ENCODE data around the gene RECQL. TPM values are rescaled to one million over a fixed set of nuclear protein-coding genes. Genes with fewer than 3 reads are reported as not detected.

The RECQL gene, protein sequence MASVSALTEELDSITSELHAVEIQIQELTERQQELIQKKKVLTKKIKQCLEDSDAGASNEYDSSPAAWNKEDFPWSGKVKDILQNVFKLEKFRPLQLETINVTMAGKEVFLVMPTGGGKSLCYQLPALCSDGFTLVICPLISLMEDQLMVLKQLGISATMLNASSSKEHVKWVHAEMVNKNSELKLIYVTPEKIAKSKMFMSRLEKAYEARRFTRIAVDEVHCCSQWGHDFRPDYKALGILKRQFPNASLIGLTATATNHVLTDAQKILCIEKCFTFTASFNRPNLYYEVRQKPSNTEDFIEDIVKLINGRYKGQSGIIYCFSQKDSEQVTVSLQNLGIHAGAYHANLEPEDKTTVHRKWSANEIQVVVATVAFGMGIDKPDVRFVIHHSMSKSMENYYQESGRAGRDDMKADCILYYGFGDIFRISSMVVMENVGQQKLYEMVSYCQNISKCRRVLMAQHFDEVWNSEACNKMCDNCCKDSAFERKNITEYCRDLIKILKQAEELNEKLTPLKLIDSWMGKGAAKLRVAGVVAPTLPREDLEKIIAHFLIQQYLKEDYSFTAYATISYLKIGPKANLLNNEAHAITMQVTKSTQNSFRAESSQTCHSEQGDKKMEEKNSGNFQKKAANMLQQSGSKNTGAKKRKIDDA
- total RNA-seq: 10 to 100 TPM; 17.8 to 20.0 TPM

DNA sequence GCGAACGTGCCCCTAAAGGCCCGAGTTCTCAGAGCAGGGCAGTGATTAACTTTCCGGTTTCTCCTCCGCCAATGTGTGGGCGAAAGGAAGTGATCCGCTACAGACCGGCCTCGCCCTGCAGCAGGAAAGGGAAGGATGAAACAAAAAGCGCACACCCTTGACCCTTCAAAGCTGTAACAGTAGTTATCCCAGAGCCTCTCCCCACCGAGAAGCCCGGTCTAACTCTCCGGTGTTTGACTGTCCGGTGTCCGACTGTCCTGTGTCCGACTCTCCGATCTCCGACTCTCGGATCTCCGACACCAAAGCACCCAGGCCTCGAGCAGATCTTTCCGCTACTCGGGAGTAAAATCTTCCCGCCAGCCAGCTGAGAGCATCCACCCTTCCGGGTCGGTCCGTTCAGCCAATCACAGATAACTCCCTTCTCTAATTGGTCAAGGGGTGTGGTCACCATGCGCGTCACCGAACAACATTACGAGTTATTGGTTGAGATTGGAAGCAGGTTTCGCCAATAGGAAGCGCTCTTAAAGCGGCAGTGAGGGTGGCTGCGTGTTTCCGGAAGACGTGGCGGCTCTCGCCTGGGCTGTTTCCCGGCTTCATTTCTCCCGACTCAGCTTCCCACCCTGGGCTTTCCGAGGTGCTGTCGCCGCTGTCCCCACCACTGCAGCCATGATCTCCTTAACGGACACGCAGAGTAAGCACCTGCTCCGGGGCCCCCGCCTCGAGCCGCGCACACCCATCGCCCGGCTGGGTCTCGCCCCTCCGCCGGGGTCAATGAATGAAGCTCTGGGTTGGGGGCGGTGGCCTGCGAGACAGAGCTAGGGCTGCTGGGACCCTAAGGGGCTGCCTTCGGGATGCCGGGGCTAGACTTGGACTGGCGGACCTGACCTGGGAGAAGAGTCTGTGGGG, at the start of gene RECQL, which contains the start of gene GOLT1B:
Gene RECQL, minus strand, starts transcription at position 378 of the 906 bp plus-strand sequence. CDS start 2,065 bp downstream, outside the sequence.
Gene GOLT1B, plus strand, starts transcription at position 532 of the 906 bp plus-strand sequence. Its CDS starts 135 bp downstream, at position 667.
- peaks cover 0 to 54% of the 10 kb centered on the region in 2 donors for H3K4me1 ChIP-seq
- DNase-seq (ENCODE audit: low spot score): peak; percentile 99
- no peaks in the 10 kb centered on the region for H3K9me3 ChIP-seq
- peak within 1 kb of the TSS; percentile 91 to 93 for H3K27ac ChIP-seq
- peak within 1 kb of the TSS; percentile 92 to 98 for H3K4me3 ChIP-seq
- no peaks in the 10 kb centered on the region for H3K27me3 ChIP-seq
- H3K36me3 ChIP-seq: no peaks in the 10 kb centered on the region
- TF ChIP-seq, protein P1, sequence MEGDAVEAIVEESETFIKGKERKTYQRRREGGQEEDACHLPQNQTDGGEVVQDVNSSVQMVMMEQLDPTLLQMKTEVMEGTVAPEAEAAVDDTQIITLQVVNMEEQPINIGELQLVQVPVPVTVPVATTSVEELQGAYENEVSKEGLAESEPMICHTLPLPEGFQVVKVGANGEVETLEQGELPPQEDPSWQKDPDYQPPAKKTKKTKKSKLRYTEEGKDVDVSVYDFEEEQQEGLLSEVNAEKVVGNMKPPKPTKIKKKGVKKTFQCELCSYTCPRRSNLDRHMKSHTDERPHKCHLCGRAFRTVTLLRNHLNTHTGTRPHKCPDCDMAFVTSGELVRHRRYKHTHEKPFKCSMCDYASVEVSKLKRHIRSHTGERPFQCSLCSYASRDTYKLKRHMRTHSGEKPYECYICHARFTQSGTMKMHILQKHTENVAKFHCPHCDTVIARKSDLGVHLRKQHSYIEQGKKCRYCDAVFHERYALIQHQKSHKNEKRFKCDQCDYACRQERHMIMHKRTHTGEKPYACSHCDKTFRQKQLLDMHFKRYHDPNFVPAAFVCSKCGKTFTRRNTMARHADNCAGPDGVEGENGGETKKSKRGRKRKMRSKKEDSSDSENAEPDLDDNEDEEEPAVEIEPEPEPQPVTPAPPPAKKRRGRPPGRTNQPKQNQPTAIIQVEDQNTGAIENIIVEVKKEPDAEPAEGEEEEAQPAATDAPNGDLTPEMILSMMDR (IDR thresholded peaks at IDR 0.05): no peak

DNA sequence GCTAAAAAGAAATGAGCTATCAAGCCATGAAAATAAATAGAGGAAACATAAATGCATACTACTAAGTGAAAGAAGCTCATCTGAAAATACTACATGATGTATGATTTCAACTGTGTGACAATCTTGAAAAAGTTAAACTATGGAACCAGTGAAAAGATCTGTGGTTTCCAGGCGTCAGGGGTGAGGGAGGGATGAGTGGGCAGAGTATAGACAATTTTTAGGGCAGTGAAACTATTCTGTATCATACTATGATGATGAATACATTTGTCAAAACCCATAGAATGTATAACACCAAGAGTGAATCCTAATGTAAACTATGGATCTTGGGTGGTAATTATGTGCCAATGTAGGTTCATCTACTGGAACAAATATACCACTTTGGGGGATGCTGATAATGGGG, 46.0 kb upstream of the RECQL start:
- TF ChIP-seq, protein P1 (IDR thresholded peaks at IDR 0.05): no peak
- Histone ChIP-seq H3K36me3 (no peaks in the 10 kb centered on the region), H3K9me3 (no peaks in the 10 kb centered on the region), H3K4me3 (no peak overlapping the region), H3K27me3 (no peaks in the 10 kb centered on the region), H3K27ac (no peak overlapping the region), H3K4me1 (peaks cover 0 to 12% of the 10 kb centered on the region in 2 donors)
- no peak for DNase-seq (ENCODE audit: low spot score)

DNA sequence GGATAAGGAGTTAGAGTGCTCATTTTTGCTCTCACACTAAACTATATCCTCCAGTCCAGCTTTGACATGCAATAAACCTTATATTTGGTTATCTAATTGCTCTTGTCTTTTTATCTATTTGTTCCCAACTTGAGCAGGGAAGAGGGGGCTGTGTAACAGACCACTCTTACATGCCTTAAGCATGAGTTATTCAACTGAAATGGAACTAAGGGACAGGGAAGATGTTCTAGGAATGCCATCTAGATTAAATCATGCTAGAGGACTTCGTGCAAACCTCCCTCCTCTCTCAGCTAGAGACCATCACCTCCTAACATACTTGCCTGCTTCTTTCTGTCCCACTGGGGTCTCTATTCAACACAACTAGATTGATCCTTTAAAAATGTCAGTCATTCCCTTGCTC, 45.3 kb upstream of the RECQL start:
- Histone ChIP-seq H3K36me3 (no peaks in the 10 kb centered on the region), H3K27ac (no peak overlapping the region), H3K4me1 (peaks cover 0 to 5% of the 10 kb centered on the region in 2 donors), H3K4me3 (no peak overlapping the region), H3K9me3 (no peaks in the 10 kb centered on the region), H3K27me3 (no peaks in the 10 kb centered on the region)
- TF ChIP-seq, protein P1 (IDR thresholded peaks at IDR 0.05): no peak
- DNase-seq (ENCODE audit: low spot score): no peak

DNA sequence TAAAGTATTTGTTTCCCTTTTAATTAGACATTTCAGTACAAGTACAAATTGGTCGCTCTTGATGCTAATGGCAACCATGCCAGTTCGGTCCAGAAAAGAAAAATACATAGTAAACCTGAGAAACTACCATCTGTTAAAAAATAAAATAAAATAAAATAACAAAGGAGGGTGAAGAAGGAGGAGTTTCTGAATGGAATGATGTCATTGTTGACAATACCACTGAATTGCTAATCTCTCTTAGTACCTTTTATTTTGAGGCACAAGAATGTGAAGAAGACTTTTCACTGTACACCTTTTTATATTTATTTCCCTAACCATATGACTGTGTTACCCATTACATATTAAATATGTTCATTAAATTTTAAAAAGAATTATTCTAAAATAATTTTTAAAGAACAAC, 44.1 kb upstream of the RECQL start:
- H3K27me3 ChIP-seq: no peaks in the 10 kb centered on the region
- no peak for DNase-seq (ENCODE audit: low spot score)
- H3K36me3 ChIP-seq: no peaks in the 10 kb centered on the region
- H3K4me1 ChIP-seq: no peaks in the 10 kb centered on the region
- no peaks in the 10 kb centered on the region for H3K9me3 ChIP-seq
- TF ChIP-seq, protein P1 (IDR thresholded peaks at IDR 0.05): no peak
- H3K27ac ChIP-seq: no peak overlapping the region
- no peak overlapping the region for H3K4me3 ChIP-seq

DNA sequence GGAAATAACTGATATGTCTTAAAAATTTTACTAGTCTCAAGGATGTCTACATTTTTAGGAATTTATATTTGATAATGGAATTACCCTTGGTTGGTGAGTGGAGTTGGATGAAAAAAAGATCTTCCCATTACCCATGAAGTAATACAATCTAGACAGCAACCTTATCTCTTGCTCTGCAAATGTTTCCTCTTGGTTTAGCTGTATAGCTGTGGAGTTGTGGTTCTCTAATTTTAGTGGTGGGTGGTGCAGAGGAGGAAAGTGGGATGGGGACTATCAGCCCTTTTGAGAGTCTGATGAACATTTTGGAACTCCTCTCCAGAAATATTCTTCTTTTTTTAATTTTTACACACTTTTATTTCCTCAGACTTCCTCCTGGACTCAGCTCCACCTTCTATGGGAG, 41.7 kb upstream of the RECQL start:
- DNase-seq (ENCODE audit: low spot score): no peak
- H3K9me3 ChIP-seq: no peaks in the 10 kb centered on the region
- no peaks in the 10 kb centered on the region for H3K27me3 ChIP-seq
- TF ChIP-seq, protein P1 (IDR thresholded peaks at IDR 0.05): no peak
- no peaks in the 10 kb centered on the region for H3K36me3 ChIP-seq
- no peaks in the 10 kb centered on the region for H3K4me1 ChIP-seq
- no peak overlapping the region for H3K27ac ChIP-seq
- no peak overlapping the region for H3K4me3 ChIP-seq
